ENCODE data around the gene MRPL17. TPM values are rescaled to one million over a fixed set of nuclear protein-coding genes. Genes with fewer than 3 reads are reported as not detected.

Gene MRPL17
- total RNA-seq, 1 experiment from 2014 or later: 77.1 TPM

DNA sequence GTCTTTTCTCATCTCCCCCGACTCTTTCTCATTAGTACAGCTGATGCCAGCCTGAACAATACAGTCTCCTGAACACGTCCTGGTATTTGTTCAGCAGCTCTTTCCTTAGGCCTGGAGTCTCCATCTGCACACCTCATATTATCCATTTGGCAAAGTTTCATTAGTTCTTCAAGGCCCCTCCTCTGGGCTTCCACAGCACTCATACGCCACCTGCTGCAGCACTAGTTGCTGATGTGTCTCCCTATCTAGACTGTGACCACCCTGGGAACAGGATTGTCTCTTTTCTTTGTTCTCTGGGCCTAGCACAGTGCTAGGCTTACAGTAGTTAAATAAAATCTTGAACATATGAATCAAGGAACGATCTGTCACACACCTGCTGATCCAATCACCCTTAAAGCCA lies 44.7 kb downstream of the MRPL17 start:
- no peaks in the 10 kb centered on the region for H3K27me3 Mint-ChIP-seq (ENCODE audit: low read depth)
- ChIA-PET POLR2A (no interaction called here), CTCF (interaction anchor here (1.0 to 1.1 kb wide), 2 partner anchors 30 to 70 kb away, joined by 3 read pairs; no protein-coding TSS in a partner anchor)
- DNase-seq (ENCODE audit: low spot score) (no peak), ATAC-seq (no peak)
- no peak overlapping the region for H3K27ac Mint-ChIP-seq
- no peak for TF ChIP-seq ATF2 (CRISPR knock-in tag; IDR thresholded peaks at IDR 0.05; ENCODE audit: borderline replicate concordance, low read depth)
- no peak for TF ChIP-seq AR (CRISPR knock-in tag; IDR thresholded peaks at IDR 0.05)
- TF ChIP-seq, protein P1, sequence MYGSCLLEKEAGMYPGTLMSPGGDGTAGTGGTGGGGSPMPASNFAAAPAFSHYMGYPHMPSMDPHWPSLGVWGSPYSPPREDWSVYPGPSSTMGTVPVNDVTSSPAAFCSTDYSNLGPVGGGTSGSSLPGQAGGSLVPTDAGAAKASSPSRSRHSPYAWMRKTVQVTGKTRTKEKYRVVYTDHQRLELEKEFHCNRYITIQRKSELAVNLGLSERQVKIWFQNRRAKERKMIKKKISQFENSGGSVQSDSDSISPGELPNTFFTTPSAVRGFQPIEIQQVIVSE (CRISPR knock-in tag; IDR thresholded peaks at IDR 0.05; ENCODE audit: borderline replicate concordance): no peak
- TF ChIP-seq, protein P2, sequence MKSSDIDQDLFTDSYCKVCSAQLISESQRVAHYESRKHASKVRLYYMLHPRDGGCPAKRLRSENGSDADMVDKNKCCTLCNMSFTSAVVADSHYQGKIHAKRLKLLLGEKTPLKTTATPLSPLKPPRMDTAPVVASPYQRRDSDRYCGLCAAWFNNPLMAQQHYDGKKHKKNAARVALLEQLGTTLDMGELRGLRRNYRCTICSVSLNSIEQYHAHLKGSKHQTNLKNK (CRISPR knock-in tag; IDR thresholded peaks at IDR 0.05): no peak
- no peak for TF ChIP-seq ZNF671 (CRISPR knock-in tag; IDR thresholded peaks at IDR 0.05)
- TF ChIP-seq TCF7 (CRISPR knock-in tag; IDR thresholded peaks at IDR 0.05; ENCODE audit: low read depth): no peak
- no peak for TF ChIP-seq AFF4 (CRISPR knock-in tag; IDR thresholded peaks at IDR 0.05; ENCODE audit: borderline replicate concordance)
- TF ChIP-seq FOXJ3 (CRISPR knock-in tag; IDR thresholded peaks at IDR 0.05; ENCODE audit: borderline replicate concordance): no peak
- no peak for TF ChIP-seq ZNF423 (CRISPR knock-in tag; IDR thresholded peaks at IDR 0.05)
- no peaks in the 10 kb centered on the region for H3K9me3 Mint-ChIP-seq
- no peaks in the 10 kb centered on the region for H3K4me1 Mint-ChIP-seq
- H3K4me3 Mint-ChIP-seq: no peak overlapping the region
- H3K36me3 Mint-ChIP-seq: no peaks in the 10 kb centered on the region

DNA sequence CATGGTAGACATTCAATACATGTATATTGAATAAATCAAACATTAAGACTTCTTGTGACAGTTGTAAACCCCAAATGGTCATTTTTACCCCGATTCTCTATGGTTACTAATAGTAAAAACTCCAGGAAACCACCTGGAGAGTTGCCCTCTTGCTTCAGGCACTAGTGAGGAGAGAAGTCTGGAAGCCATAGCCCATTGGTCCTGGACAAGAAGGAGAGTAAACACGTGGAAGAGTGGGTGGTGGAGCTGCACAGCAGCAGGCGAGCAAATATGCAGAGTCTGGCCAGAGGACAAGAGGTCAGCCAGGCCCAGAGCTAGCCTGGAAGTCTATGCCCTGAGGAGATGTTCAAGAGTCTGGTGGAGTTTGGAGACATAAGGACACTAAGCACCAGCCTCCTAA lies 45.3 kb downstream of the MRPL17 start:
- no peak for ATAC-seq
- no peak for DNase-seq (ENCODE audit: low spot score)
- Mint-ChIP-seq H3K9me3 (no peaks in the 10 kb centered on the region), H3K4me1 (no peaks in the 10 kb centered on the region), H3K27me3 (ENCODE audit: low read depth) (no peaks in the 10 kb centered on the region), H3K27ac (no peak overlapping the region), H3K36me3 (no peaks in the 10 kb centered on the region), H3K4me3 (no peak overlapping the region)
- ChIA-PET CTCF (interaction anchor here (1.0 kb wide), 1 partner anchor 70 kb away, joined by 3 read pairs; no protein-coding TSS in a partner anchor), POLR2A (no interaction called here)
- TF ChIP-seq IRF1 (CRISPR knock-in tag; IDR thresholded peaks at IDR 0.05): no peak

GRCh38 chr11:6636480-6636879 lies 46.7 kb downstream of the MRPL17 start:
- Mint-ChIP-seq H3K4me1 (no peaks in the 10 kb centered on the region), H3K9me3 (no peaks in the 10 kb centered on the region), H3K36me3 (no peaks in the 10 kb centered on the region), H3K27me3 (ENCODE audit: low read depth) (peaks cover 10% of the 10 kb centered on the region), H3K27ac (no peak overlapping the region), H3K4me3 (no peak overlapping the region)
- ATAC-seq (no peak), DNase-seq (ENCODE audit: low spot score) (no peak)
- ChIA-PET POLR2A (no interaction called here), CTCF (no interaction called here)
- TF ChIP-seq PRRX2 (CRISPR knock-in tag; IDR thresholded peaks at IDR 0.05) (no peak), SMAD4 (CRISPR knock-in tag; IDR thresholded peaks at IDR 0.05) (no peak), FOXP4 (CRISPR knock-in tag; IDR thresholded peaks at IDR 0.05) (no peak), JAZF1 (CRISPR knock-in tag; IDR thresholded peaks at IDR 0.05) (no peak), FOXJ3 (CRISPR knock-in tag; IDR thresholded peaks at IDR 0.05; ENCODE audit: borderline replicate concordance) (no peak)
- TF ChIP-seq, protein P1 (CRISPR knock-in tag; IDR thresholded peaks at IDR 0.05; ENCODE audit: borderline replicate concordance): no peak
- TF ChIP-seq, protein P3, sequence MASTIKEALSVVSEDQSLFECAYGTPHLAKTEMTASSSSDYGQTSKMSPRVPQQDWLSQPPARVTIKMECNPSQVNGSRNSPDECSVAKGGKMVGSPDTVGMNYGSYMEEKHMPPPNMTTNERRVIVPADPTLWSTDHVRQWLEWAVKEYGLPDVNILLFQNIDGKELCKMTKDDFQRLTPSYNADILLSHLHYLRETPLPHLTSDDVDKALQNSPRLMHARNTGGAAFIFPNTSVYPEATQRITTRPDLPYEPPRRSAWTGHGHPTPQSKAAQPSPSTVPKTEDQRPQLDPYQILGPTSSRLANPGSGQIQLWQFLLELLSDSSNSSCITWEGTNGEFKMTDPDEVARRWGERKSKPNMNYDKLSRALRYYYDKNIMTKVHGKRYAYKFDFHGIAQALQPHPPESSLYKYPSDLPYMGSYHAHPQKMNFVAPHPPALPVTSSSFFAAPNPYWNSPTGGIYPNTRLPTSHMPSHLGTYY (CRISPR knock-in tag; IDR thresholded peaks at IDR 0.05): no peak
